Fibroblast of lung (primary cell): ENCODE results near the gene VPS37C. TPM values are rescaled to one million over a fixed set of nuclear protein-coding genes. Genes with fewer than 3 reads are reported as not detected.

ENCODE experiments used
- DNase-seq, 2 donors: peaks; one replicate each; pipeline versions ENCODE4 v3.0.0 to v3.0.0-alpha.2; 2010; ENCODE audit warnings: low read depth in 2 of 2
- H2AFZ ChIP-seq: 2 replicates; pipeline ENCODE4 v1.5.1; 2012; ENCODE audit warnings: low read length, control low read depth, inconsistent platforms
- H3K27ac ChIP-seq: 2 replicates; pipeline ENCODE4 v1.5.1; 2011; ENCODE audit warnings: low read length, control low read depth; ENCODE audit not compliant: insufficient read depth
- H3K27me3 ChIP-seq: 2 replicates; pipeline ENCODE4 v1.5.1; 2011; ENCODE audit warnings: mild to moderate bottlenecking, low read length; ENCODE audit not compliant: control insufficient read depth, insufficient read depth
- H3K36me3 ChIP-seq: 2 replicates; pipeline ENCODE4 v1.5.1; 2011; ENCODE audit warnings: low read length; ENCODE audit not compliant: control insufficient read depth, insufficient read depth
- H3K4me1 ChIP-seq: 2 replicates; pipeline ENCODE4 v1.5.1; 2011; ENCODE audit warnings: low read length; ENCODE audit not compliant: control insufficient read depth, insufficient read depth; ENCODE audit errors: extremely low read depth
- H3K4me2 ChIP-seq: 2 replicates; pipeline ENCODE4 v1.5.1; 2011; ENCODE audit warnings: low read length, control low read depth; ENCODE audit not compliant: insufficient read depth; ENCODE audit errors: extremely low read depth
- H3K4me3 ChIP-seq, 4 experiments: fragments of 200-600 bp in 1 of 4; sonication (generic) in 1 of 4; replicated peaks in 1 of 4; 2 replicates each; pipeline ENCODE4 v1.5.1; 2011 to 2016; ENCODE audit warnings: low read length in 4 of 4, low read depth in 3 of 4, mild to moderate bottlenecking in 3 of 4, control low read depth in 2 of 4, inconsistent platforms in 1 of 4, mixed read lengths in 1 of 4; ENCODE audit not compliant: insufficient read depth in 1 of 4; ENCODE audit errors: control extremely low read depth in 1 of 4
- H3K79me2 ChIP-seq: 2 replicates; pipeline ENCODE4 v1.5.1; 2012; ENCODE audit warnings: mild to moderate bottlenecking, low read length, inconsistent platforms; ENCODE audit not compliant: control insufficient read depth, insufficient read depth
- H3K9ac ChIP-seq: 2 replicates; pipeline ENCODE4 v1.5.1; 2011; ENCODE audit warnings: mild to moderate bottlenecking, low read length, control low read depth; ENCODE audit not compliant: insufficient read depth
- H3K9me3 ChIP-seq: 2 replicates; pipeline ENCODE4 v1.5.1; 2012; ENCODE audit warnings: low read depth, low read length; ENCODE audit not compliant: control insufficient read depth, insufficient read depth
- H4K20me1 ChIP-seq: 2 replicates; pipeline ENCODE4 v1.5.1; 2011; ENCODE audit warnings: low read length; ENCODE audit not compliant: control insufficient read depth, insufficient read depth; ENCODE audit errors: extremely low read depth
- CTCF ChIP-seq, 2 donors: IDR thresholded peaks in 1 of 2; conservative IDR thresholded peaks in 1 of 2; 1 replicate in 1 of 2; 2 replicates in 1 of 2; pipeline ENCODE4 v1.5.1; 2011 to 2012; ENCODE audit warnings: low read length in 2 of 2, control low read depth in 1 of 2, inconsistent platforms in 1 of 2, low read depth in 1 of 2, mild to moderate bottlenecking in 1 of 2
- EZH2 ChIP-seq: IDR thresholded peaks from 2 replicates; pipeline ENCODE4 v1.5.1; 2012; ENCODE audit warnings: low read length, control low read depth, mild to moderate bottlenecking; ENCODE audit errors: missing control alignments
- polyA plus RNA-seq, 2 donors: library from polyadenylated mRNA; depleted of rRNA in 1 of 2; stranded (reverse) in 1 of 2; unstranded in 1 of 2; fragments of >200 nt; gene quantifications; 2 replicates each; pipeline ENCODE4 v1.2.1, GENCODE V29; 2011 to 2012; ENCODE audit warnings: missing spikeins in 1 of 2
- total RNA-seq: library from RNA; depleted of rRNA; stranded (reverse); fragments of >200 nt; gene quantifications from 2 replicates; pipeline ENCODE4 v1.2.1, GENCODE V29; 2014

VPS37C gene
- total and polyA plus RNA-seq, 2 donors (not counting 1 experiment from before 2014, with no cell fraction given) = 7.6 to 9.9 TPM

GRCh38 chr11:61198361-61198760 is 37.1 kb upstream of the VPS37C start:
- no peak overlapping the region for H3K9ac ChIP-seq
- no peaks in the 10 kb centered on the region for H3K36me3 ChIP-seq
- no peak overlapping the region for H3K4me2 ChIP-seq
- no peak overlapping the region for H3K27ac ChIP-seq
- TF ChIP-seq EZH2 (no peak), CTCF (conservative IDR thresholded peaks at IDR 0.05 in 1 of 2, IDR thresholded peaks at IDR 0.05 in 1 of 2; ENCODE audit: low read depth in 1 of 2, low read length in 2 of 2) (no peak)
- H3K9me3 ChIP-seq = no peaks in the 10 kb centered on the region
- no peaks in the 10 kb centered on the region for H3K79me2 ChIP-seq
- no peak overlapping the region for H2AFZ ChIP-seq
- no peaks in the 10 kb centered on the region for H3K4me1 ChIP-seq
- no peaks in the 10 kb centered on the region for H4K20me1 ChIP-seq
- H3K4me3 ChIP-seq = no peak overlapping the region
- DNase-seq = no peak
- peaks cover 3% of the 10 kb centered on the region for H3K27me3 ChIP-seq

GRCh38 chr11:61195719-61196118 is 34.5 kb upstream of the VPS37C start:
- Histone ChIP-seq H3K36me3 (no peaks in the 10 kb centered on the region), H3K4me1 (no peaks in the 10 kb centered on the region), H4K20me1 (no peaks in the 10 kb centered on the region), H3K27me3 (no peaks in the 10 kb centered on the region), H3K27ac (no peak overlapping the region), H3K9me3 (no peaks in the 10 kb centered on the region), H3K4me3 (no peak overlapping the region), H3K9ac (no peak overlapping the region), H3K79me2 (no peaks in the 10 kb centered on the region), H3K4me2 (no peak overlapping the region), H2AFZ (no peak overlapping the region)
- no peak for DNase-seq
- no peak for TF ChIP-seq CTCF (conservative IDR thresholded peaks at IDR 0.05 in 1 of 2, IDR thresholded peaks at IDR 0.05 in 1 of 2; ENCODE audit: low read depth in 1 of 2, low read length in 2 of 2)
- TF ChIP-seq EZH2 = no peak

GRCh38 chr11:61194981-61195695 is 33.9 kb upstream of the VPS37C start:
- Histone ChIP-seq H3K36me3 (no peaks in the 10 kb centered on the region), H3K9me3 (no peaks in the 10 kb centered on the region), H3K27me3 (no peaks in the 10 kb centered on the region), H3K4me1 (no peaks in the 10 kb centered on the region), H3K79me2 (no peaks in the 10 kb centered on the region), H3K4me2 (no peak overlapping the region), H4K20me1 (no peaks in the 10 kb centered on the region), H3K9ac (no peak overlapping the region), H3K27ac (no peak overlapping the region), H3K4me3 (no peak overlapping the region), H2AFZ (no peak overlapping the region)
- TF ChIP-seq EZH2 (no peak), CTCF (conservative IDR thresholded peaks at IDR 0.05 in 1 of 2, IDR thresholded peaks at IDR 0.05 in 1 of 2; ENCODE audit: low read depth in 1 of 2, low read length in 2 of 2) (no peak)
- no peak for DNase-seq
